Skeletal muscle cell (primary cell): Measurements from ENCODE around the gene CTNNA3.
"Not testable (repeated sequence)": the region's sequence is repeated elsewhere in the genome, so short reads cannot be mapped to it uniquely, and the experiment has no call there.

ENCODE experiments used
- DNase-seq: peaks from one replicate; pipeline ENCODE4 v3.0.0-alpha.2; 2010; ENCODE audit warnings: low read depth
- H3K4me3 ChIP-seq: 2 replicates; pipeline ENCODE4 v1.5.1; 2011; ENCODE audit warnings: low read depth, mild to moderate bottlenecking, control low read depth, low read length, moderate library complexity

Gene CTNNA3

DNA sequence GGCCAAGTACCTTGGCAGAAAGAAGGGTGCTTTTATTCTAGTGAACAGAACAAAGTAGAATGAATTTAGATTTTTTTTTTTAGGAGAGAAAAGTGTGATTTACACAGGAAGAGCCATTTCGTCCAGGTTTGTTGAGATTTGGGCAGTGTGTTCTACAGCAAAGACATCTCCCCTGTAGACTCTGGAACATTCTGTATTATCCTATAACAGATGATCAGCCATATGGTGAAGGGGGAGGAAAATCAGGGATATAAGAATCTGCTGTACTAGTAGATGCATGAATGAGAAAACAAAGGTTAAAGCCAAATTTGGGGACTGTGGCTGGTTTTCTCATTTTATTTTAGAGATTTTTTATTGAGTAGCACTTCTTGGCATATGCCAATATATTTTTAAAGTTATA is 1223.8 kb downstream of the CTNNA3 start:
- DNase-seq = no peak
- H3K4me3 ChIP-seq = no peak overlapping the region

DNA sequence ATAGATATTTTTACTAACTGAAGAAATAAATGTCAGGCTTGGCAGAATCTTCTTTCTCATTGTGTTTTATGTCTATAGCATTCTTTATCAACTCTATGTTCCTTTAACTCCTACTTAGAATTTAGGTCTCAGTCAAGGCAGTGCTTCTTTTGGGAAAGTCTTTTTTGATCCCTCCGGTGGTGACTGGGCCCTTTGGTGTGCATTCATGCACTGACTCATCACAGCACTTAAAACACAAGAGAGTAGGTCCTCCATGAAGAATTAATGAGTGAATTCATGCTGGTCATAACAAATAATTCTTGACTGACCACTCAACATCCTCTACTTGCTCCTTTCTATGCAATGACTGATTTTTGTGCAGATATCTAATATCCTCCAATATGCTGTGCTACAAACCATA is 1229.0 kb downstream of the CTNNA3 start:
- no peak overlapping the region for H3K4me3 ChIP-seq
- no peak for DNase-seq

DNA sequence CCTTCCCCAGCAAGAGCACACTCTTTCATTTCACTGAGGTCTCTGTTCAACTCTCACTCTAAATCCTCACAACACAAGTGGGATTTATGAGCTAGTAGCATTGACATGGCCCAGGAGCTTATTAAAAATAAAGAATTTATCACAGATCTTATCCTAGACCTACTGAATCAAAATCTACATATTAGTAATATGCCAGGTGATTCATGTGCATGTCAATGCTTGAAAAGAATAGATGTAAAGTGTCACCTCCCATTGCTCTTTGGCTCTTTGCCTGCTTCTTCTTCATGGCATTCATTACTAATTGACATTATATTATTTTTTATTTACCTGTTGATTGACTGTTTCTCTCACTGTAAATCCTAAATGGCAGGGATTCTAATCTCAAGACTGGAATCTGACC is 1229.4 kb downstream of the CTNNA3 start:
- no peak overlapping the region for H3K4me3 ChIP-seq
- no peak for DNase-seq

DNA sequence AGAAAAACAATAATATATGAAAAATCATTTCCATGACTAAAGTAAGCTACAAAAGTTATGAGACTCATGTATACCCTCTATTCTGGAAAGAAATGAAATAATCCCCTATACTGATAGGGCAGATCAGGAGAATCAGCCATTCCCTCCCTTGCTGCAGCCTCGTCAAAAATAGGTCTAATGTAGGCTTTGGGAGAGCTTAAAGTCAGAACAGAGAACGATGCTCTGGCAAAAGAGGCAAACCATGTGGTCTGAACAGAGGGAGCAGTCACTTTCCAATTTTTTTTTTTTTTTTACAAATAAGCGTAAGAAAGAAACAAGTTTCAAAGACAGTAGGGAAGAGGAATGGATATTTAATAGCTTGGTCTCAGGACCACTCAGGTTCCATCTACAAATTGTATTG is 1232.4 kb downstream of the CTNNA3 start:
- no peak overlapping the region for H3K4me3 ChIP-seq
- no peak for DNase-seq

DNA sequence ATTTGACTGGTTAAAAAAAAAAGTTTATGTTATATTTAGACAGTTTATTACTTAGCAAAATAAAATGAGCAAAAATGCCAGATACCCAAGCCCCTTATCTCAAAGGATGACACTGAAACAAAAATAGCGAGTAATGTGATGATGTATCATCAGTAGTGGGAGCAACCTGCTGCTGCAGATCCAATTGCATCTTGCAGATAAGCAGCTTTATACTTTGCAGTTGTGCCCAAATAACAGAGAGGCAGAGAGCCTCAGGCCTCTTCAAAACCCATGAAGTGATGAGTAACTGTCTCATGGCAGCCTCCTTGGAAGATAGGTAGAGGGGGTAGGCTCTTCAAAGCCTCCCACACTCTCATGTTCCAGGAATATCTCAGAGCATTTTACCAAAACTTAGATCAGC is 1238.4 kb downstream of the CTNNA3 start:
- no peak overlapping the region for H3K4me3 ChIP-seq
- no peak for DNase-seq

DNA sequence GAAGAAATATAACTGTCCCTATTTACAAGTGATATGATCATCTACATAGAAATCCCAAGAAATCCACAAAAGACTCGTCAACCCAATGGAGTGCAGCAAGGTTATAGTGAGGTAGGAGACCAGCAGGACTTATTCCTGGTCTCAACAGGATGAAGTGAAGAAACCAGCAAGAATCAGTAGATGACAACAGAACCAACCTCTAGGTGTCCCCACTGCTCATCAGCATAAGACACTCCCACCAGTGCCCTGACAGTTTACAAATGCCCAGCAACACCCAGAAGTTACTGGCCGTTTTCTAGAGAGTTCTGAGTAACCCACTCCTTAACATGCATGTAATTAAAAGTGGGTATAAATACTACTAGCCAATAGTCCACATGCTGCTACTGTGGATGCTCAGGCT is 1240.7 kb downstream of the CTNNA3 start:
- H3K4me3 ChIP-seq = no peak overlapping the region
- DNase-seq = no peak

DNA sequence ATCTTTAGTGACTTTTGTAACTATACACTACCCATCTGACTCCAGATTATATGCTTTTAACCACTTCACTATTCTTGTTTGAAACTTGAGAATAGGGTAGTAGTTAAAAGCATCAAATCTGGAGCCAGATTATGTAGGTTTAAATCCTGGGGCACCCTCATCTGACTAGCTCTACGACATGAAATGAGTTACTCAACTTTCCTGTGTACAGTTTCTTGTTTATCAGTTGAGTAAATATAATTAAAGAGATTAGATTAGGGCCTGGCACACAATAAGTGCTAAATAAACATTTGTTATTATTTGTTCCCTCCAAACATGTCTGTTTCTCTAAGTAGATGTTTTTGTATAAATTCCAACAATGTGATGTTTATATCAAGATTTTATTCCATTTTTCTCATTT is 1255.4 kb downstream of the CTNNA3 start:
- no peak overlapping the region for H3K4me3 ChIP-seq
- DNase-seq = no peak

DNA sequence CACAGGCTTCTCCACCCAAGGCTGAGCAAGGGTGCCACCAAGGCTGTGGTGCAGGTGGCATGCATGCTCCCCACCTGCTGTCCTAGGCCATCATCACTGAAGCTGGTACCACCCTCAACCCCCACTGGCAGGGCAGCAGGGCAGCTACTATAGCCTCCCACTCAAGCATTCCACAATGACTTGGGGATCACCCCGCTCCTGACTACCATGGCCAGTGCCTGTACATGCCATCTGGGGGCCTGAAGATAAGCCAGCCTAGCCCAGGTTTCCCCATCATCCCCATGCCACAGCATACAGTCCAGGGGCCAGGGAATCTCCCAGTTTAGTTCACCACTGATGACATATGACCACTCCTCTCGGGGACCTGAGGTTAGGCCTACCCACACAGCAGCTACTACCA is 1281.1 kb downstream of the CTNNA3 start:
- no peak overlapping the region for H3K4me3 ChIP-seq
- no peak for DNase-seq

DNA sequence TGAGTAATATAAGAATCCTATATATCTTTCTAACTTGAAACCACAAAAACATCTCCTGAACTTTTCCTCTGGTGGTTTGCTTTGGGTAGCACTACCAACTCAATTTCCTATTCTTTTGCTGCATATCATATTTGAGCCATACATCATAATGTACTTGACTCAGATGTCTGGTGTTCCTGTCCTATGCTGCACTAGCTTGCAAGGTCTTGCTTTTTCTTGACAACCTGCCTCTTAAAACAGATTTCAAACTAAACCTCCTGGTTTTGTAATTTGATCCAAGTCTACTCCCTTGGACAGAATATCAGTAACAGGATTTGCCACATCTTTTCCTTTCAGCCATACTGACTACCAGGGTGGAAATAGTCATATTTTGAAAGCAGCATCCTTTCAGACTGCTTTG is 1290.4 kb downstream of the CTNNA3 start:
- no peak overlapping the region for H3K4me3 ChIP-seq
- DNase-seq = no peak

DNA sequence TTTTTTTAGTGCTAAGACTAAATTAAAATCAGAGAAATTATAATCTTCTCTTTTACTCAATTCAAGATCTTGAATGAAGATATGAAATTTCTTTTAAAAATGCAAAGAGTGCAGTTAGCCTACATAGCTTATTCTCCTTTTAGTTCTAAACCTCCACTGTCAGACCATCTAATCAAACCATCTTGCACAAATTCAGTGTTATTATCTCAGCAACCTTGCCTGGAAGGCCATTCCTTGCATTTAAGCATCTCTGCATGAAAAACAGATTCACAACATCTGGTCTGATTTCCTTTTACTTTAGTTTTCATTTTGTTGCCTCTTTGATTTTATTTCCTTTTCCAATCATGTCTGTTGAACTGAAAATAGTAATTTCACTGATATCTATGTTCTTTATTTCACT is 1297.3 kb downstream of the CTNNA3 start:
- DNase-seq = no peak
- no peak overlapping the region for H3K4me3 ChIP-seq

DNA sequence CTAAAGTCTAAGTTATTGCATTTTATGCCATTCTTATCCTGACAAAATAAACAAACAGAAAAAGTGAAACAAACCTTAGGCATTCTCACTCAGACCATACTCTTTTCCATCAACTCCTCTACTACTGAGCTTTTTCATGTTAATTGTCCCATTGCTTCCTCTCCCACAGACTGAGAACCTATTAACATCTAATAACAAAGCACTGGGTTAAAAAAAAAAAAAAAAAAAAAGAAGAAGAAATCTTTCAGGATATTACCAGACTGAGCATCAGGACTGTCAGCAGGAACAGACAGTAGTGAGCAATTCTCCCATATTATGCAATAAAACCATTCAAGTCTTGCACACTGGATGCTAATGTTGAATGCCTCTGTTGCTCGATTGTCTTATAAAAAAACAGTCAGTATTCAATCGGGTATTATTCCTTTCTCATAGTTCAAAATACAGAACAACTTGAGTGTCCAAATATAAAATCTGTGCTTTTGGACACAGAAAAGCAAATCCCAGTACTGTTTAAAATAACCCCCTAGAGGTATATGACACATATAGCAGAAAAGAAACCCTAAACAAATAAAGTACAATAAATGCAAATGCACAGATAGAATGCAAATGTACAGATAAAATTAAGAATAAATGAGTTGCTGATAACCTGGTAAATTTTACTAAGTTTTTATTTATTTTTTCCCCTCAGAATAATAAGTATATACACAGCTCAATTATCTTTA is 1301.5 kb downstream of the CTNNA3 start:
- H3K4me3 ChIP-seq = no peak overlapping the region
- DNase-seq = no peak

DNA sequence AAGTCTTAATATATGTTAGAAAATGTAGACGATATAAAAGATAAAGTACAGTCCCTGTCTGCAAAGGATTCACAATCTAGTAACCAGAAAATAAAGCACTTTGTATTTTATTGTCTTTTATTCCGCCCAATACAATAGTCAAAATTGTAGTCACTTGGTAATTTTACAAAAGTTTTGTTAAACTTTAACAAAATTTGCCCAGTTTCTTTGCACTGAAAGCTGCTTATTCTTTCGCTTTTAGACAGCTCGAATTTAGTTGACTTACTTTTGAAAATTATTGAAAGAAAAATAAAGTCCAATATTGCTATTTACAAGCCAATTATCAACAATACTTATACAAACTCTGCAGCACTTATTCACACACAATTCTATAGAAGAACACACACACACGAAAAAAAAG is 1305.1 kb downstream of the CTNNA3 start:
- DNase-seq = no peak
- H3K4me3 ChIP-seq = no peak overlapping the region

DNA sequence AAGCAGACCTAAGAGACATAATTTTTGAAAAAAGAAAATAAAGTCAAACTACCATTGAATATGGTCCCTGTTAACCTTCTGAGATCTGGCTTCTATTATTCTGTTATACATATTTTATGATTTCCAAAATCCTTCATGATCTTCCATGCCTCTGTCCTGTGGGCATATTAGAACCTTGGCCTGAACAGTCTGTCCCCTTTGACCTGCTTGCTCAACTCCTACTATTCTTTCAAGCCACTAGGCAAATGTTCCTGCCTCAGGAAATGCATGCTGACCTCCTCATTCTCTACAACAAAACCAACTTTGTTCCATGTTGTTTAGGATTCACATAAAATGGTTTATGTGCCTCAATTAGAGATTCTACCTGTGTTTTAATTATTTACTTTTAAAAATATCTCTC is 1315.0 kb downstream of the CTNNA3 start:
- no peak for DNase-seq
- no peak overlapping the region for H3K4me3 ChIP-seq

DNA sequence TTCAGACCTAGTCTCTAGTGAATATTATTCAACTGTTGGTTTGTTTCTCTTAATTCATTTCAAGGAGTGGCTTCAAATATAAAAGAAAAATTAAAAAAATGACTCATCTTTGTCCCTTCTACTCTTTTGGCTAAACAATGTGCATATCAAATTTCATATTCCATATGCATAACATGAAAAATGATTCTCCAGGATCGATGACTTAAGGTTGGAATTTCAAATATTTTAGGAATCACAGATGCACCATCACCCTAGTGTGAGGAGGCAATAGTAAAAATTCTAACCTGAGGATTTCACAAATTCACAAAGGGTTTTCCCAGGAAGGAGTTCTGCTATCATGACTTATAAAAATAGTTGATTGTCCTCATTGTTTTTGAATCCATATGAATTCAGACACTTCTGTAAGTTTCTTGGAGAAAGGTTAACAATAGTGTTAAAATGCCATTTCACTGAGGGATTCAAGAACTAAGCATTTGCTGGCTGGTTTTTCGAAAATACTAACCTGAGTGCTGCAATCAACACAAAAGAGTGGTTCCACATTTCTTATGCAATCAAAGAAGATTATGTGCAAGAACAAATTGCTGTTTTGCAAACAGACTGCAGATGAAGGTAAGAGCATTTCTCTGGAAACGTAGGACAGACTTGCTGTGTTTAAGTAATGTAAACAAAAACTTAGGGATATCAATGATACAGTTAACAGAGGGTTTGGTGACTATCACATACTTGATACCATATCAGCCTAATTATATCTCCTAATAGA is 1317.7 kb downstream of the CTNNA3 start:
- no peak overlapping the region for H3K4me3 ChIP-seq
- DNase-seq = no peak

DNA sequence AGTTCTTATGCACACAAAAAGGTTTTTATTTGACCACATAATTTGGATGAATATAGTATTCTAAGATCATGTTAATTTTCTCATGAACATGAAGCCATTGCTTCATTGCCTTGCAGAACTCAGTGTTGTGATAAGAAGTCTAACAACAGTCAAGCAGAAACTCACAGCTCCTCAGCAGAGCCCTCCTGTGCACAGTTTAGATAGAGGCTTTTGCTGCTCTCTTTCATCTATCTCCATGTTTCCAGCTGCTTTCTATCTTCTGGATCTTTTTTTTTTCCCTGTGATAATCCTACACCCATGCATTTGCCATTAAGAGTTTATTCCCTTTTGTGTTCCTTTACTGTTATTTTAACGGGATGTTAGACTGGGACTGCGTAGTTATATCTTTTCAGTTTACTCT is 1327.8 kb downstream of the CTNNA3 start:
- no peak overlapping the region for H3K4me3 ChIP-seq

DNA sequence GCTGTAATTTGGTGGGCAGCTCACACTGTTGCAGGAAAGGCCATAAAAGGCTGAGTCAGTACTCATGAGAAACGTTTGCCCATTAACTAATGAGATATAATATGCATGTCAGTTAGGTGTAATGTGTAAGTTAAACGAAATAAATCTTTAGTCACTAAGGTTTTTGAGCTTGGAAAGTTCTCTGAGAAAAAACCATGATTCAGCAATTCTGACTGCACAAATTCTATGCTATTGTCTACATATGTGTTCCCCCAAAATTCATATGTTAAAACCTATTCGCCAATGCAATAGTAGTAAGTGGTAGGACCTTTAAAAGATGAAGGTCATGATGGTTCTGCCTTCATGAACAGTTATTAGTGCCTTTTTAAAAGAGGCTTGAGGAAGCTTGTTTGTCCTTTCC is 1329.8 kb downstream of the CTNNA3 start:
- DNase-seq = no peak
- H3K4me3 ChIP-seq = no peak overlapping the region

More for the DNA sequence above, 1327.8 kb downstream of the CTNNA3 start:
- DNase-seq = no peak

DNA sequence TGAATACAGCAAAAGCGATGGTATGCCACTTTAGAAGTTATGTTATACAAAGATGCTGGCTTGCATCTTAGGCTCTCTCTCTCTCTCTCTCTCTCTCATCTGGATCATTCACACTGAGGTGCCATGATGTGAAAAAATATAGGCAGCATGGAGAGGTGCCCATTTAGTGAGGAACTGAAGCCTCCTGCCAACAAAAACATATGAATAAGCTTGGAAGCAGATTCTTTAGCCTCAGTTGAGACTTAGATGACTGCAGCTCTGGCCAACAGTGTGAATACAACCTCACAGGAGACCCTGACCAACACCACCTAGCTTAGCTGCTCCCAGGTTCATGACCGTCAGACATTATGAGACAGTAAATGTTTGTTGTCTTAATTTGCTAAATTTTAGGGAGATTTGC is 1330.3 kb downstream of the CTNNA3 start:
- H3K4me3 ChIP-seq = no peak overlapping the region
- DNase-seq = no peak

DNA sequence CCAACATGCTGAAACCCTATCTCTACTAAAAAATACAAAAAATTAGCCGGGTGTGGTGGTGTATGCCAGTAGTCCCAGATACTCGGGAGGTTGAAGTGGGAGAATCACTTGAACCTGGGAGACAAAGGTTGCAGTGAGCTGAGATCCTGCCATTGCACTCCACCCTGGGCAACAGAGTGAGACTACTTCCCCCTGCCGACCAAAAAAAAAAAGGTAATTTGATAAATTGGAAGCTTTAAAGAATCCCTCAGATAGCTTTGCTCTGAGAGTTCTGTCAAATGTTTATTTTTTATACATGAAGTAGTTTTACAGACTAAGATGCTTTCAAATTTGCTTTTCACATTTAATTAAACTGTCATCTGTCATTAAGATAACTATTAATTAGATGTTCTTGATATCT is 1333.5 kb downstream of the CTNNA3 start:
- no peak overlapping the region for H3K4me3 ChIP-seq

DNA sequence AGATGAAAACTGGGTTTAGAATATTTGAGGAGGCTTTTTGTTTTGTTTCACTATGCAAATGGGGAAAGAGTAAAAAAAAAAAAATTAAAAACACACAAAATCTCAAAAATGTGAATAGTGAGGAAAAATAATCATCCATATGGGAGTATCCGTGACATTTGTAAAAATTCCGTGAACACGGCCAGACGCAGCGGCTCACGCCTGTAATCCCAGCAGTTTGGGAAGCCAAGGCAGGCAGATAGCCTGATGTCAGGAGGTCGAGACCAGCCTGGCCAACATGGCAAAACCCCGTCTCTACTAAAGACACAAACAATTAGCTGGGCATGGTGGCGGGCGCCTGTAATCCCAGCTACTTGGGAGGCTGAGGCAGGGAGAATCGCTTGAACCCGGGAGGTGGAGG is 1342.2 kb downstream of the CTNNA3 start:
- not testable (repeated sequence) for DNase-seq, H3K4me3 ChIP-seq

More for the DNA sequence above, 1333.5 kb downstream of the CTNNA3 start:
- no peak for DNase-seq

DNA sequence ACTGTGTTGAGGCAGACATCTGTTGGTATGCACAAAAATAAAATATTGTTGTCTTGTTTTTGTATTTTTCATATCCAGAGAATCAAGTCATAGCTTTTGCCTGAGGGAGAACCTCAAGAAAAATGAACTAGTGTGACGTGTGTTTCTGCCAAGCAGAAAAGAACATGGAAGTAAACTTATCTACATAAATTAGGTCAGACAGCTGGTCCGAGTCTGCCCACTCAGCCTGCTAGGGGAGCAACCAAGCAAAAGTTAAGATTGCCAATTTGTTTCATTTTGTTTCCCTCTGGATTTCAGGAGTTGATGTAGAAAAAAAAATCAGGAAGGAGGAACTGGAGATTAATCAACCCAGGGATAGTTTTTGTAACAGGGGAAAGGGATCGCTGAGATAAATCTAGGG is 1342.6 kb downstream of the CTNNA3 start:
- DNase-seq = no peak
- no peak overlapping the region for H3K4me3 ChIP-seq
